HepG2 (cell line): ENCODE data around the gene NDUFB8.

Source experiments
- CTCF ChIP-seq: sonication (generic); formaldehyde crosslinking; IDR thresholded peaks from 2 replicates; pipeline ENCODE4 v1.5.0; 2020; ENCODE audit warnings: mild to moderate bottlenecking, missing genetic modification reagents, moderate library complexity
- HDAC2 ChIP-seq: sonication (generic); formaldehyde crosslinking; IDR thresholded peaks from 2 replicates; pipeline ENCODE4 v1.4.0; 2020; ENCODE audit warnings: missing genetic modification reagents
- HNF4G ChIP-seq, 2 experiments: sonication (generic) in 1 of 2; formaldehyde crosslinking in 1 of 2; IDR thresholded peaks; 2 replicates each; pipeline versions ENCODE4 v1.4.0 to v1.6.1; 2011 to 2020; ENCODE audit warnings: borderline replicate concordance in 2 of 2, low read depth in 2 of 2, mild to moderate bottlenecking in 2 of 2, low read length in 1 of 2, missing genetic modification reagents in 1 of 2, moderate library complexity in 1 of 2
- NFATC3 ChIP-seq: sonication (generic); formaldehyde crosslinking; IDR thresholded peaks from 2 replicates; pipeline ENCODE4 v1.5.1; 2020; ENCODE audit warnings: mild to moderate bottlenecking, missing genetic modification reagents
- PLSCR1 ChIP-seq: sonication (generic); formaldehyde crosslinking; IDR thresholded peaks from 2 replicates; pipeline ENCODE4 v1.5.0; 2020; ENCODE audit warnings: missing genetic modification reagents, mild to moderate bottlenecking, borderline replicate concordance
- SALL1 ChIP-seq: sonication (generic); formaldehyde crosslinking; IDR thresholded peaks from 2 replicates; pipeline ENCODE4 v1.8.0; 2022; ENCODE audit warnings: mild to moderate bottlenecking, missing genetic modification reagents
- SAP130 ChIP-seq: IDR thresholded peaks from 2 replicates; pipeline ENCODE4 v1.6.1; 2016; ENCODE audit warnings: low read depth
- SIN3A ChIP-seq: IDR thresholded peaks from 2 replicates; pipeline ENCODE4 v1.6.1; 2011; ENCODE audit warnings: low read depth, mild to moderate bottlenecking, control low read depth, low read length, borderline replicate concordance
- TRIM24 ChIP-seq: sonication (generic); formaldehyde crosslinking; IDR thresholded peaks from 2 replicates; pipeline ENCODE4 v1.8.0; 2022; ENCODE audit warnings: mild to moderate bottlenecking, missing genetic modification reagents
- ZMYM4 ChIP-seq: sonication (generic); formaldehyde crosslinking; IDR thresholded peaks from 2 replicates; pipeline ENCODE4 v1.8.1; 2023; ENCODE audit warnings: mild to moderate bottlenecking, missing genetic modification reagents
- ZNF30 ChIP-seq: sonication (generic); formaldehyde crosslinking; IDR thresholded peaks from 2 replicates; pipeline ENCODE4 v1.5.0; 2020; ENCODE audit warnings: mild to moderate bottlenecking, missing genetic modification reagents
- TF ChIP-seq, protein P1 (sequence below): sonication (generic); formaldehyde crosslinking; IDR thresholded peaks from 2 replicates; pipeline ENCODE4 v1.4.0; 2020; ENCODE audit warnings: missing genetic modification reagents
- TF ChIP-seq, protein P2 (sequence below): sonication (generic); formaldehyde crosslinking; IDR thresholded peaks from 2 replicates; pipeline ENCODE4 v1.4.0; 2020; ENCODE audit warnings: missing genetic modification reagents, borderline replicate concordance

DNA sequence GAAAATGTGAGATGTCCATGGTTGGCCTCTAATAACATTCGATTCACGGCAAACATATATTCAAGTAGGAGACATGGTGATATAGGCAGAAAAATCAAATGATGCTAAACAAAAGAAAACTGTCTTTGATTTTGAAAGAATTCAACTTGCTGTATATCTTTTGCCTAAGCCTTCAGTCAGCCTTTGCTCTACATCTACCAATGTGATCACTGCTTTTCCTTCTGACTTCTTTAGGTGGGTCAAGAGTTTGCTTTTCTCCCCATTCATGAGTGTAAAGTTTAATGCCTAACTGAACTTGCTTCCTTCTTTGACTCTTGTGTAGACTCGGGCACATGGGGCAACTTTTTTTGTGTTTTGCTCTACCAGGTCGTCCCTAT, 5.7 kb upstream of the NDUFB8 start:
- TF ChIP-seq SALL1 (CRISPR knock-in tag) (no peak), HNF4G (IDR thresholded peaks at IDR 0.05; ENCODE audit: borderline replicate concordance, low read depth, low read length) (no peak), HNF4G (CRISPR knock-in tag; IDR thresholded peaks at IDR 0.05; ENCODE audit: borderline replicate concordance, low read depth) (no peak), CTCF (CRISPR knock-in tag) (no peak), TRIM24 (no peak), SAP130 (CRISPR knock-in tag) (no peak), ZNF30 (CRISPR knock-in tag) (no peak), PLSCR1 (CRISPR knock-in tag) (no peak), HDAC2 (CRISPR knock-in tag) (no peak), SIN3A (no peak), NFATC3 (no peak), ZMYM4 (CRISPR knock-in tag) (no peak)
- TF ChIP-seq, protein P1, sequence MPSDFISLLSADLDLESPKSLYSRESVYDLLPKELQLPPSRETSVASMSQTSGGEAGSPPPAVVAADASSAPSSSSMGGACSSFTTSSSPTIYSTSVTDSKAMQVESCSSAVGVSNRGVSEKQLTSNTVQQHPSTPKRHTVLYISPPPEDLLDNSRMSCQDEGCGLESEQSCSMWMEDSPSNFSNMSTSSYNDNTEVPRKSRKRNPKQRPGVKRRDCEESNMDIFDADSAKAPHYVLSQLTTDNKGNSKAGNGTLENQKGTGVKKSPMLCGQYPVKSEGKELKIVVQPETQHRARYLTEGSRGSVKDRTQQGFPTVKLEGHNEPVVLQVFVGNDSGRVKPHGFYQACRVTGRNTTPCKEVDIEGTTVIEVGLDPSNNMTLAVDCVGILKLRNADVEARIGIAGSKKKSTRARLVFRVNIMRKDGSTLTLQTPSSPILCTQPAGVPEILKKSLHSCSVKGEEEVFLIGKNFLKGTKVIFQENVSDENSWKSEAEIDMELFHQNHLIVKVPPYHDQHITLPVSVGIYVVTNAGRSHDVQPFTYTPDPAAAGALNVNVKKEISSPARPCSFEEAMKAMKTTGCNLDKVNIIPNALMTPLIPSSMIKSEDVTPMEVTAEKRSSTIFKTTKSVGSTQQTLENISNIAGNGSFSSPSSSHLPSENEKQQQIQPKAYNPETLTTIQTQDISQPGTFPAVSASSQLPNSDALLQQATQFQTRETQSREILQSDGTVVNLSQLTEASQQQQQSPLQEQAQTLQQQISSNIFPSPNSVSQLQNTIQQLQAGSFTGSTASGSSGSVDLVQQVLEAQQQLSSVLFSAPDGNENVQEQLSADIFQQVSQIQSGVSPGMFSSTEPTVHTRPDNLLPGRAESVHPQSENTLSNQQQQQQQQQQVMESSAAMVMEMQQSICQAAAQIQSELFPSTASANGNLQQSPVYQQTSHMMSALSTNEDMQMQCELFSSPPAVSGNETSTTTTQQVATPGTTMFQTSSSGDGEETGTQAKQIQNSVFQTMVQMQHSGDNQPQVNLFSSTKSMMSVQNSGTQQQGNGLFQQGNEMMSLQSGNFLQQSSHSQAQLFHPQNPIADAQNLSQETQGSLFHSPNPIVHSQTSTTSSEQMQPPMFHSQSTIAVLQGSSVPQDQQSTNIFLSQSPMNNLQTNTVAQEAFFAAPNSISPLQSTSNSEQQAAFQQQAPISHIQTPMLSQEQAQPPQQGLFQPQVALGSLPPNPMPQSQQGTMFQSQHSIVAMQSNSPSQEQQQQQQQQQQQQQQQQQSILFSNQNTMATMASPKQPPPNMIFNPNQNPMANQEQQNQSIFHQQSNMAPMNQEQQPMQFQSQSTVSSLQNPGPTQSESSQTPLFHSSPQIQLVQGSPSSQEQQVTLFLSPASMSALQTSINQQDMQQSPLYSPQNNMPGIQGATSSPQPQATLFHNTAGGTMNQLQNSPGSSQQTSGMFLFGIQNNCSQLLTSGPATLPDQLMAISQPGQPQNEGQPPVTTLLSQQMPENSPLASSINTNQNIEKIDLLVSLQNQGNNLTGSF (CRISPR knock-in tag), result no peak
- TF ChIP-seq, protein P2, sequence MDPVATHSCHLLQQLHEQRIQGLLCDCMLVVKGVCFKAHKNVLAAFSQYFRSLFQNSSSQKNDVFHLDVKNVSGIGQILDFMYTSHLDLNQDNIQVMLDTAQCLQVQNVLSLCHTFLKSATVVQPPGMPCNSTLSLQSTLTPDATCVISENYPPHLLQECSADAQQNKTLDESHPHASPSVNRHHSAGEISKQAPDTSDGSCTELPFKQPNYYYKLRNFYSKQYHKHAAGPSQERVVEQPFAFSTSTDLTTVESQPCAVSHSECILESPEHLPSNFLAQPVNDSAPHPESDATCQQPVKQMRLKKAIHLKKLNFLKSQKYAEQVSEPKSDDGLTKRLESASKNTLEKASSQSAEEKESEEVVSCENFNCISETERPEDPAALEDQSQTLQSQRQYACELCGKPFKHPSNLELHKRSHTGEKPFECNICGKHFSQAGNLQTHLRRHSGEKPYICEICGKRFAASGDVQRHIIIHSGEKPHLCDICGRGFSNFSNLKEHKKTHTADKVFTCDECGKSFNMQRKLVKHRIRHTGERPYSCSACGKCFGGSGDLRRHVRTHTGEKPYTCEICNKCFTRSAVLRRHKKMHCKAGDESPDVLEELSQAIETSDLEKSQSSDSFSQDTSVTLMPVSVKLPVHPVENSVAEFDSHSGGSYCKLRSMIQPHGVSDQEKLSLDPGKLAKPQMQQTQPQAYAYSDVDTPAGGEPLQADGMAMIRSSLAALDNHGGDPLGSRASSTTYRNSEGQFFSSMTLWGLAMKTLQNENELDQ (CRISPR knock-in tag), result no peak
